ENCODE data around the gene ITGB7. TPM values are rescaled to one million over a fixed set of nuclear protein-coding genes. Genes with fewer than 3 reads are reported as not detected.

Gene ITGB7
- polyA plus RNA-seq, 1 experiment: 0.63 TPM

DNA sequence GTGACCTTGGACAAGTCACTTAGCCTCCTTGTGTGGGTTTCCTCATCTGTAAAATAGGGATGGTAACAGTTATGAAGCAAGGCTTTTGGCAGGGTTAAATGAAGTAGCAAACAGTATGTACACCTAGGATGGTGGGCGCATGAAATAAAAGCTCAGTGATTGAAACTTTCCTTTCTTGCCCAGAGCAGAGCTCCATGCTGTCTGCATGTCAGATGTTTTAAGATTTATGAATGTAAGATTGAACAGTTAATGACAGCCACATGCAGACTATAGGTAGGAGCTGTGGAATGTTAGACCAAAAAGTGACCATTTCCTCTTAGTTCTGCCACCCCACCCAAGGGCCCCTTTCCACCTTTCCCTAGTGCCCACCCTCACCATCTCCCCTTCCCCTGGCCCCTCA lies 12.1 kb downstream of the ITGB7 start:
- TF ChIP-seq, protein P1, sequence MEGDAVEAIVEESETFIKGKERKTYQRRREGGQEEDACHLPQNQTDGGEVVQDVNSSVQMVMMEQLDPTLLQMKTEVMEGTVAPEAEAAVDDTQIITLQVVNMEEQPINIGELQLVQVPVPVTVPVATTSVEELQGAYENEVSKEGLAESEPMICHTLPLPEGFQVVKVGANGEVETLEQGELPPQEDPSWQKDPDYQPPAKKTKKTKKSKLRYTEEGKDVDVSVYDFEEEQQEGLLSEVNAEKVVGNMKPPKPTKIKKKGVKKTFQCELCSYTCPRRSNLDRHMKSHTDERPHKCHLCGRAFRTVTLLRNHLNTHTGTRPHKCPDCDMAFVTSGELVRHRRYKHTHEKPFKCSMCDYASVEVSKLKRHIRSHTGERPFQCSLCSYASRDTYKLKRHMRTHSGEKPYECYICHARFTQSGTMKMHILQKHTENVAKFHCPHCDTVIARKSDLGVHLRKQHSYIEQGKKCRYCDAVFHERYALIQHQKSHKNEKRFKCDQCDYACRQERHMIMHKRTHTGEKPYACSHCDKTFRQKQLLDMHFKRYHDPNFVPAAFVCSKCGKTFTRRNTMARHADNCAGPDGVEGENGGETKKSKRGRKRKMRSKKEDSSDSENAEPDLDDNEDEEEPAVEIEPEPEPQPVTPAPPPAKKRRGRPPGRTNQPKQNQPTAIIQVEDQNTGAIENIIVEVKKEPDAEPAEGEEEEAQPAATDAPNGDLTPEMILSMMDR (IDR thresholded peaks at IDR 0.05; ENCODE audit: insufficient read depth, low read depth, low read length): no peak
- no peak overlapping the region for H3K4me3 ChIP-seq (ENCODE audit: low read depth, low read length)
- POLR2A ChIA-PET: no interaction called here
- no peak for DNase-seq (ENCODE audit: low read depth)
- no peaks in the 10 kb centered on the region for H3K27me3 ChIP-seq (ENCODE audit: control insufficient read depth, insufficient read depth, low read length)
- CTCF ChIA-PET: interaction anchor here (1.0 to 2.7 kb wide), 7 partner anchors 10 to 156 kb away, joined by 3 to 27 read pairs (median 4); partner anchors contain the start of gene SOAT2
- H3K36me3 ChIP-seq (ENCODE audit: control insufficient read depth, insufficient read depth, low read length): no peaks in the 10 kb centered on the region

GRCh38 chr12:53193985-53194716 lies 12.9 kb downstream of the ITGB7 start:
- no peaks in the 10 kb centered on the region for H3K27me3 ChIP-seq (ENCODE audit: control insufficient read depth, insufficient read depth, low read length)
- ChIA-PET CTCF (interaction anchor here (0.6 to 2.7 kb wide), 6 partner anchors 11 to 155 kb away, joined by 3 to 27 read pairs (median 3); partner anchors contain the start of gene SOAT2), POLR2A (no interaction called here)
- TF ChIP-seq, protein P1 (IDR thresholded peaks at IDR 0.05; ENCODE audit: insufficient read depth, low read depth, low read length): no peak
- H3K4me3 ChIP-seq (ENCODE audit: low read depth, low read length): no peak overlapping the region
- no peaks in the 10 kb centered on the region for H3K36me3 ChIP-seq (ENCODE audit: control insufficient read depth, insufficient read depth, low read length)
- no peak for DNase-seq (ENCODE audit: low read depth)

GRCh38 chr12:53193040-53193439 lies 14.0 kb downstream of the ITGB7 start:
- Histone ChIP-seq H3K36me3 (ENCODE audit: control insufficient read depth, insufficient read depth, low read length) (peaks cover 4% of the 10 kb centered on the region), H3K4me3 (ENCODE audit: low read depth, low read length) (no peak overlapping the region), H3K27me3 (ENCODE audit: control insufficient read depth, insufficient read depth, low read length) (no peaks in the 10 kb centered on the region)
- TF ChIP-seq, protein P1 (IDR thresholded peaks at IDR 0.05; ENCODE audit: insufficient read depth, low read depth, low read length): no peak
- no peak for DNase-seq (ENCODE audit: low read depth)
- CTCF ChIA-PET: interaction anchor here (0.7 to 5.2 kb wide), 3 partner anchors 10 to 168 kb away, joined by 3 to 67 read pairs (median 5); no protein-coding TSS in a partner anchor
- POLR2A ChIA-PET: no interaction called here

DNA sequence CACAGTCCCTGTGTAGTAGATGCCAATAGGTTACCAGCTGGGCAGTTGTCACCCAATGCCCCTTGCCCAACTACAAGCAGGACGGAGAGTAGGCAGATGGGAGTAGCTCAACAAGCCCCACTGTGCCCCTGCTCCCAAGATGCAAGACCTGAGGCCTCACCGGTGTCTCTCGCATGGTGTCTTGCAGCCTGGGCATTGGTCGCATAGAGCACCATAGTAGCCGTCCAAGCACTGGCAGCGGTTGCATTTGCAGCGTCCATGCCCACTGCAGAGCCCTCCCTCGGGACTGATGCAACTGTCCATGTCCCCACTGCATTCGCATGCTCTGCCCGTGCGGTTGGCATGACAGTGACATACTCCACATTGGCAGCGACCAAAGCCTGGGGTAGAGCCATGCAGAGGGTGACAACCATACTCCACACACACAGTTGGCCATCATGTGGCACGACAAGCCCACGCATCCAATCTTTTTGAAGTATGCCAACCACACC lies 14.5 kb downstream of the ITGB7 start:
- Histone ChIP-seq H3K36me3 (ENCODE audit: control insufficient read depth, insufficient read depth, low read length) (peaks cover 8% of the 10 kb centered on the region), H3K27me3 (ENCODE audit: control insufficient read depth, insufficient read depth, low read length) (no peaks in the 10 kb centered on the region), H3K4me3 (ENCODE audit: low read depth, low read length) (no peak overlapping the region)
- CTCF ChIA-PET: interaction anchor here (0.7 to 5.2 kb wide), 4 partner anchors 10 to 168 kb away, joined by 3 to 67 read pairs (median 4); no protein-coding TSS in a partner anchor
- TF ChIP-seq, protein P1 (IDR thresholded peaks at IDR 0.05; ENCODE audit: insufficient read depth, low read depth, low read length): no peak
- DNase-seq (ENCODE audit: low read depth): no peak
- POLR2A ChIA-PET: no interaction called here

DNA sequence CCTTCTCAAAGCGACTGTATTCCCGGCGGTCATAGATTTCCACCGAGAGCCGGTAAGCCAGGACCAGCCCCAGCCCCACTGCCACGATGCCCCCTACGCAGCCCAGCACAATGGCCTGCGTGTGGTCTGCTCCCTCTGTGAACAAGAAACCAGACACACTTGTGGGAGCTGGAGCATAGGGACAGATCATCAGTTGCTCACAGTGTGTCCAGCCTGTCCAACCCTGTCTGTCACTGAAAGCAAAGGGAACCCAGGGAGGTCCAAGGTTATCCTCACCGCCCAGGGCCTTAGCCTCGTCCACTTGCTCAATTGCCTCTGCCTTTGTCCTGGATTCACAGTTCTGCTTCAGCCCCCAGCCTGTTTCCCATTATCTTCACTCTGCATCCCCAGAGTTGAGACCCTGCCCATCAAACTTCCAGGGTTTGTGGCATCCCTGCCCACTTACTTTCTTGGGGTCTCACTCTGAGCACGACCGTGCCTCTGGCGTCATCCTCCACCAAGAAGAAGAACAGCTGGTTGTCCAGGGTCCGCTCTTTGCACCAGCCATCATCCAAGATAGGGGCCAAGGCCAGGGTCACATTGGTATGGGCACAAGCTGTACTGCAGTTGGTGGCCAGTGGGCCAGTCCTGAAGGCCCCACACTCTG lies 15.0 kb downstream of the ITGB7 start:
- Histone ChIP-seq H3K27me3 (ENCODE audit: control insufficient read depth, insufficient read depth, low read length) (no peaks in the 10 kb centered on the region), H3K36me3 (ENCODE audit: control insufficient read depth, insufficient read depth, low read length) (peaks cover 12% of the 10 kb centered on the region), H3K4me3 (ENCODE audit: low read depth, low read length) (no peak overlapping the region)
- TF ChIP-seq, protein P1 (IDR thresholded peaks at IDR 0.05; ENCODE audit: insufficient read depth, low read depth, low read length): no peak
- no peak for DNase-seq (ENCODE audit: low read depth)
- ChIA-PET POLR2A (no interaction called here), CTCF (interaction anchor here (1.1 to 5.2 kb wide), 3 partner anchors 9 to 32 kb away, joined by 3 to 67 read pairs (median 5); no protein-coding TSS in a partner anchor)
